Right kidney (tissue), 1 donor: ENCODE measurements around the gene KBTBD4.
"Not testable (repeated sequence)": the region's sequence is repeated elsewhere in the genome, so short reads cannot be mapped to it uniquely, and the experiment has no call there.

Experiments
- DNase-seq: peaks from one replicate; pipeline ENCODE4 v3.0.0-alpha.2; 2016

The KBTBD4 gene

GRCh38 chr11:47591764-47592163, 13.0 kb upstream of the KBTBD4 start:
- DNase-seq, result no peak

- peak; percentile 86 for DNase-seq
These were observed 11.4 kb upstream of the KBTBD4 start for GRCh38 chr11:47589977-47590861.

- no peak for DNase-seq
These were observed 10.8 kb upstream of the KBTBD4 start for GRCh38 chr11:47589584-47589976.

GRCh38 chr11:47589118-47589517, 10.3 kb upstream of the KBTBD4 start:
- DNase-seq, result no peak

- DNase-seq, result no peak
These were observed 9.1 kb upstream of the KBTBD4 start for GRCh38 chr11:47587723-47588326.

GRCh38 chr11:47587039-47587716, 8.4 kb upstream of the KBTBD4 start:
- no peak for DNase-seq

- no peak for DNase-seq
These were observed 7.5 kb upstream of the KBTBD4 start, which contains the start of gene FAM180B for GRCh38 chr11:47586098-47586855. FAM180B (plus strand) TSS chr11:47586678; CDS start chr11:47586769, 91 bp downstream.

GRCh38 chr11:47583844-47584243, 5.1 kb upstream of the KBTBD4 start:
- DNase-seq, result no peak

- DNase-seq, result no peak
These were observed 1.2 kb downstream of the KBTBD4 start for GRCh38 chr11:47577460-47578041.

GRCh38 chr11:47573321-47573720, 5.4 kb downstream of the KBTBD4 start:
- DNase-seq, result no peak

- no peak for DNase-seq
These were observed 6.0 kb downstream of the KBTBD4 start for GRCh38 chr11:47572715-47573255.

GRCh38 chr11:47571895-47572294, 6.9 kb downstream of the KBTBD4 start:
- DNase-seq, result no peak

GRCh38 chr11:47571357-47571729, 7.4 kb downstream of the KBTBD4 start:
- no peak for DNase-seq

GRCh38 chr11:47570651-47571356, 8.0 kb downstream of the KBTBD4 start:
- DNase-seq, result no peak

- DNase-seq, result no peak
These were observed 9.1 kb downstream of the KBTBD4 start for GRCh38 chr11:47569646-47570045.

- DNase-seq, result no peak
These were observed 12.5 kb downstream of the KBTBD4 start for GRCh38 chr11:47566149-47566698.

- peak; percentile 83 for DNase-seq
These were observed 13.2 kb downstream of the KBTBD4 start, which contains the start of gene PTPMT1 for GRCh38 chr11:47565340-47566148. PTPMT1 (plus strand) TSS chr11:47565599; CDS start chr11:47565623, 24 bp downstream.

- DNase-seq, result no peak
These were observed 13.8 kb downstream of the KBTBD4 start for GRCh38 chr11:47564933-47565339.

GRCh38 chr11:47564366-47564765, 14.4 kb downstream of the KBTBD4 start:
- not testable (repeated sequence) for DNase-seq

GRCh38 chr11:47562393-47562792, 16.4 kb downstream of the KBTBD4 start:
- DNase-seq, result not testable (repeated sequence)
